ENCODE measurements around the gene AOPEP. TPM values are rescaled to one million over a fixed set of nuclear protein-coding genes. Genes with fewer than 3 reads are reported as not detected.

AOPEP gene
- total and polyA plus RNA-seq, 9 of the 15 experiments (the other 6 are each of a cell fraction or from before 2014, with no cell fraction given): 4.5 to 19.3 (median 13.5) TPM

DNA sequence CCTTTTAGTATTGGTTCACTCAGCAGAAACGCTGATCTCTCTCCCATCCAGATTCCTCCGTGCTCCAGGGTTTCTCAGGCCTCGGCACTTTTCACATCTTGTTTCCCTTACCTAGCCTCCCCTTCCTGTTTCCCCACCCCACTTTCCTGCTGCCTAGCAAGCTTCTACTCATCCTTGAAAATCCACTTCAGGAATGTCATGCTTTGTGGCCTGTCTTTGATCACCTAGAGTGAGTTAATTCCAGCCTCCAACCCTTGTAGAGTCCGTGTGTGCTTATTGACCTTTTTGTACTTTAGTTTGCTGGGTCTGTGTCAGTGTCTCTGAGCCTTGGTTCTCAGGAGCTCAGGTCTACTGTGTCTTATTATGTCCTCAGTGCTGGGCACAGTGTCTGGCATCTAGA lies 116.6 kb downstream of the AOPEP start:
- H3K4me1 ChIP-seq (replicated peaks in 1 of 2; ENCODE audit: control insufficient read depth in 2 of 2, insufficient read depth in 2 of 2, low read length in 2 of 2): no peaks in the 10 kb centered on the region
- DNase-seq (ENCODE audit: extremely low read depth in 1 of 4, low spot score in 3 of 4) (no peak), ATAC-seq (no peak), FAIRE-seq (no peak)
- H3K36me3 ChIP-seq (ENCODE audit: control insufficient read depth, insufficient read depth, low read length): no peaks in the 10 kb centered on the region
- intact Hi-C loops (cut with micrococcal nuclease): no loop called here
- H3K79me2 ChIP-seq (ENCODE audit: control insufficient read depth, insufficient read depth, low read length): no peaks in the 10 kb centered on the region
- no peak overlapping the region for H3K9ac ChIP-seq (ENCODE audit: insufficient read depth in 1 of 2, low read depth in 2 of 2, low read length in 2 of 2)
- BruUV-seq (replicated peaks): no TSS peak
- no peak overlapping the region for H3K4me3 ChIP-seq
- ChIA-PET POLR2A (no interaction called here), CTCF (ENCODE audit: low intra/inter-chr PET ratio) (no interaction called here)
- H3K4me2 ChIP-seq (ENCODE audit: insufficient read depth, low read length): no peak overlapping the region
- no peak overlapping the region for H3K27ac ChIP-seq (ENCODE audit: extremely low read depth, low read depth, low read length)
- no peaks in the 10 kb centered on the region for H3K9me1 ChIP-seq (ENCODE audit: control insufficient read depth, insufficient read depth, low read length)
- no peaks in the 10 kb centered on the region for H3K27me3 ChIP-seq (ENCODE audit: control insufficient read depth in 2 of 2, insufficient read depth in 2 of 2, low read length in 2 of 2)
- 37% methylated on average over 4 of the region's 4 CpGs for WGBS (ENCODE audit: insufficient coverage, low coverage, missing lambda C conversion rate)
- no peaks in the 10 kb centered on the region for H4K20me1 ChIP-seq (replicated peaks; ENCODE audit: control insufficient read depth, insufficient read depth, low read length)
- H3K9me3 ChIP-seq (replicated peaks; ENCODE audit: control insufficient read depth, insufficient read depth, low read depth, low read length): no peaks in the 10 kb centered on the region
- no peak overlapping the region for H2AFZ ChIP-seq (ENCODE audit: low read depth, low read length)
- in situ Hi-C loops (cut with MboI): no loop called here
- no peak for TF ChIP-seq ZNF140 (CRISPR knock-in tag; IDR thresholded peaks at IDR 0.05)
- no peak for TF ChIP-seq CREBBP (IDR thresholded peaks at IDR 0.05; ENCODE audit: low read depth, low read length)
- TF ChIP-seq, protein P1, sequence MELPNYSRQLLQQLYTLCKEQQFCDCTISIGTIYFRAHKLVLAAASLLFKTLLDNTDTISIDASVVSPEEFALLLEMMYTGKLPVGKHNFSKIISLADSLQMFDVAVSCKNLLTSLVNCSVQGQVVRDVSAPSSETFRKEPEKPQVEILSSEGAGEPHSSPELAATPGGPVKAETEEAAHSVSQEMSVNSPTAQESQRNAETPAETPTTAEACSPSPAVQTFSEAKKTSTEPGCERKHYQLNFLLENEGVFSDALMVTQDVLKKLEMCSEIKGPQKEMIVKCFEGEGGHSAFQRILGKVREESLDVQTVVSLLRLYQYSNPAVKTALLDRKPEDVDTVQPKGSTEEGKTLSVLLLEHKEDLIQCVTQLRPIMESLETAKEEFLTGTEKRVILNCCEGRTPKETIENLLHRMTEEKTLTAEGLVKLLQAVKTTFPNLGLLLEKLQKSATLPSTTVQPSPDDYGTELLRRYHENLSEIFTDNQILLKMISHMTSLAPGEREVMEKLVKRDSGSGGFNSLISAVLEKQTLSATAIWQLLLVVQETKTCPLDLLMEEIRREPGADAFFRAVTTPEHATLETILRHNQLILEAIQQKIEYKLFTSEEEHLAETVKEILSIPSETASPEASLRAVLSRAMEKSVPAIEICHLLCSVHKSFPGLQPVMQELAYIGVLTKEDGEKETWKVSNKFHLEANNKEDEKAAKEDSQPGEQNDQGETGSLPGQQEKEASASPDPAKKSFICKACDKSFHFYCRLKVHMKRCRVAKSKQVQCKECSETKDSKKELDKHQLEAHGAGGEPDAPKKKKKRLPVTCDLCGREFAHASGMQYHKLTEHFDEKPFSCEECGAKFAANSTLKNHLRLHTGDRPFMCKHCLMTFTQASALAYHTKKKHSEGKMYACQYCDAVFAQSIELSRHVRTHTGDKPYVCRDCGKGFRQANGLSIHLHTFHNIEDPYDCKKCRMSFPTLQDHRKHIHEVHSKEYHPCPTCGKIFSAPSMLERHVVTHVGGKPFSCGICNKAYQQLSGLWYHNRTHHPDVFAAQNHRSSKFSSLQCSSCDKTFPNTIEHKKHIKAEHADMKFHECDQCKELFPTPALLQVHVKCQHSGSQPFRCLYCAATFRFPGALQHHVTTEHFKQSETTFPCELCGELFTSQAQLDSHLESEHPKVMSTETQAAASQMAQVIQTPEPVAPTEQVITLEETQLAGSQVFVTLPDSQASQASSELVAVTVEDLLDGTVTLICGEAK (IDR thresholded peaks at IDR 0.05): no peak
- TF ChIP-seq, protein P1 (CRISPR knock-in tag; IDR thresholded peaks at IDR 0.05): no peak
- no peak for TF ChIP-seq NR4A1 (CRISPR knock-in tag; IDR thresholded peaks at IDR 0.05)
- TF ChIP-seq NR4A1 (tag; IDR thresholded peaks at IDR 0.05): no peak
- TF ChIP-seq EHMT2 (IDR thresholded peaks at IDR 0.05): no peak
- TF ChIP-seq NCOA2 (IDR thresholded peaks at IDR 0.05; ENCODE audit: partially characterized antibody in 2 of 2): no peak
- TF ChIP-seq ARNT (IDR thresholded peaks at IDR 0.05): no peak
- no peak for TF ChIP-seq ETV5 (CRISPR knock-in tag; IDR thresholded peaks at IDR 0.05; ENCODE audit: low read depth)
- no peak for TF ChIP-seq ZNF212 (CRISPR knock-in tag; IDR thresholded peaks at IDR 0.05)
- no peak for TF ChIP-seq U2AF2 (optimal IDR thresholded peaks at IDR 0.05; ENCODE audit: low read depth, low read length)
- no peak for TF ChIP-seq THRA (IDR thresholded peaks at IDR 0.05)
- TF ChIP-seq HES1 (IDR thresholded peaks at IDR 0.05; ENCODE audit: low read depth): no peak

All from K562 (cell line).